Esophagus squamous epithelium (tissue), 5 donors: ENCODE data around the gene GET4. TPM values are rescaled to one million over a fixed set of nuclear protein-coding genes. Genes with fewer than 3 reads are reported as not detected.

ENCODE experiments used
- DNase-seq: peaks from one replicate; lab custom pipeline; 2025; lab: John Stamatoyannopoulos, UW
- H3K27ac ChIP-seq, 4 donors: fragments of 200-600 bp; sonication (generic); one replicate each; pipeline ENCODE4 v1.5.1; 2016 to 2019; ENCODE audit warnings: mild to moderate bottlenecking in 1 of 4
- H3K27me3 ChIP-seq, 4 donors: fragments of 200-600 bp; sonication (generic); 1 replicate in 3 of 4; 2 replicates in 1 of 4; pipeline versions ENCODE4 v1.5.1 to v1.6.0; 2017 to 2021; ENCODE audit warnings: antibody characterized with exemption in 1 of 4
- H3K36me3 ChIP-seq, 3 donors: fragments of 200-600 bp; sonication (generic); one replicate each; pipeline ENCODE4 v1.5.1; 2016 to 2019
- H3K4me1 ChIP-seq, 3 donors: fragments of 200-600 bp; sonication (generic); one replicate each; pipeline ENCODE4 v1.5.1; 2017 to 2019
- H3K4me3 ChIP-seq, 4 donors: fragments of 200-600 bp; sonication (generic); 1 replicate in 3 of 4; 2 replicates in 1 of 4; pipeline ENCODE4 v1.5.1; 2016 to 2019; ENCODE audit warnings: mild to moderate bottlenecking in 2 of 4, moderate library complexity in 1 of 4
- H3K9me3 ChIP-seq, 3 donors: fragments of 200-600 bp; sonication (generic); one replicate each; pipeline ENCODE4 v1.5.1; 2016 to 2019
- POLR2A ChIP-seq, 4 donors: fragments of 450-650 bp; IDR thresholded peaks; one replicate each; pipeline ENCODE4 v1.6.1; 2017; ENCODE audit warnings: antibody characterized with exemption in 4 of 4, mild to moderate bottlenecking in 4 of 4, moderate library complexity in 3 of 4
- WGBS, 2 donors: methylation state at CpG; one replicate each; pipeline ENCODE4 v1.1.5; 2018; 5-methylcytosine and 5-hydroxymethylcytosine counted together
- intact Hi-C: fragments of 100-400 bp; cut with DNase I; formaldehyde crosslinking; loops from one replicate; pipeline ENCODE4 v1.15.0; 2022
- total RNA-seq, 4 donors: library from RNA; depleted of rRNA; stranded (reverse); fragments of >200 nt; gene quantifications; one replicate each; pipeline ENCODE4 v1.1.0, GENCODE V29; 2016
- TF ChIP-seq, protein P1 (sequence below), 6 experiments: fragments of 450-650 bp in 4 of 6; fragments of 200-600 bp in 2 of 6; sonication (generic) in 2 of 6; IDR thresholded peaks; one replicate each; pipeline ENCODE4 v1.5.1; 2016 to 2019; ENCODE audit warnings: antibody characterized with exemption in 6 of 6, mild to moderate bottlenecking in 4 of 6, moderate library complexity in 4 of 6
- donor health status: DM: yes; HTN: yes; CAD: no.

Gene GET4
- total RNA-seq, 4 donors from 2014 or later, result 22.3 to 29.6 (median 27.8) TPM

DNA sequence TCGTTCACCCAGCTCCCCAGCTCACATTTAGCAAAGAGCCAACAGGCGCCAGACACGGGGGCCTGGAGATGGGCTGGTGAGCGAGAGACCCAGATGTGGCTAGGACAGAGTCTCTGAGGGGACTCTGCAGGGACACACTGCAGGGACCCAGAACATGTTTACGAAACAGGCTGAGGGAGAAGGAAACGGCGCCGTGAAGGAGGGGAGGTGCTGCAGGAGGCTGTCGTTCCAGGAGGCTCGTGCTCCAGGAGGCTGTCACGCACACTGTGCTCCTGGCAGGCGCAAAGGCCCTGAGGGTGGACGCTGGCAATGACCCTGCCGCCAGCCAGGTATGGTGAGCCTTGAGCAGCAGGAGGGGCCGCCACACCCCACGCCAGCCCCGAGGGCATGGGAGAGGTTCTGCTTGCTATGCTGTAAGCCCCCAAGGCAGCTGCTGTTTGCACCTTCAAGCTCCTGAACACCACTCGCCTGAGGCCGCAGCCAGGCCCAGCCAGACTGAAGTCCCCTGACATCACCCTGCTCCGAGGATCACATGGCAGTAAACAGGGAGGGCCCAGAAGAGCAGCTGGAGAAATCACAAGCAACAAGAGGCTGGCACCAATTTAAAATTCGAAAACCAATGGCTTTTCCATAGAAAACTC, 50.8 kb downstream of the GET4 start:
- intact Hi-C loops, result no loop called here
- peak overlapping the region in 1 of 4 donors; percentile 10 for H3K27ac ChIP-seq

DNA sequence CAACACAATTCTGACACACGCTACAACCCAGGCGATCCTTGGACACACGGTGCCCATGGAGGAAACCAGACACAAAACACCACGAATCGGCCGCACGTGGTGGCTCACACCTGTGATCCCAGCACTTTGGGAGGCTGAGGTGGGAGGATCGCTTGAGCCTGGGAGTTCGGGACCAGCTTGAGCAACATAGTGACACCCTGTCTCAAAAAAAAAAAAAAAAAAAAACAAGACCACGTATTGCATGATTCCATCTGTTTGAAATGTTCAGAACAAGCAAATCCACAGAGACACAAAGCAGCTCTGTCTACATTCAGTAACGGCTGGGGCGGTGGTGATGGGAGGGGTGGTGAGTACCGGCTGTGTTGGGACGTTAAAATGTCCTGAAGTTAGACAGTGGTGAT, 53.0 kb downstream of the GET4 start:
- Histone ChIP-seq H3K27ac (peak overlapping the region in 1 of 4 donors; percentile 43), H3K4me3 (no peak overlapping the region), H3K36me3 (no peaks in the 10 kb centered on the region), H3K27me3 (no peaks in the 10 kb centered on the region), H3K9me3 (no peaks in the 10 kb centered on the region), H3K4me1 (peaks cover 0 to 31% (median 0%) of the 10 kb centered on the region in 3 donors)
- DNase-seq, result no peak
- no peak for TF ChIP-seq POLR2A (IDR thresholded peaks at IDR 0.05)
- TF ChIP-seq, protein P1, sequence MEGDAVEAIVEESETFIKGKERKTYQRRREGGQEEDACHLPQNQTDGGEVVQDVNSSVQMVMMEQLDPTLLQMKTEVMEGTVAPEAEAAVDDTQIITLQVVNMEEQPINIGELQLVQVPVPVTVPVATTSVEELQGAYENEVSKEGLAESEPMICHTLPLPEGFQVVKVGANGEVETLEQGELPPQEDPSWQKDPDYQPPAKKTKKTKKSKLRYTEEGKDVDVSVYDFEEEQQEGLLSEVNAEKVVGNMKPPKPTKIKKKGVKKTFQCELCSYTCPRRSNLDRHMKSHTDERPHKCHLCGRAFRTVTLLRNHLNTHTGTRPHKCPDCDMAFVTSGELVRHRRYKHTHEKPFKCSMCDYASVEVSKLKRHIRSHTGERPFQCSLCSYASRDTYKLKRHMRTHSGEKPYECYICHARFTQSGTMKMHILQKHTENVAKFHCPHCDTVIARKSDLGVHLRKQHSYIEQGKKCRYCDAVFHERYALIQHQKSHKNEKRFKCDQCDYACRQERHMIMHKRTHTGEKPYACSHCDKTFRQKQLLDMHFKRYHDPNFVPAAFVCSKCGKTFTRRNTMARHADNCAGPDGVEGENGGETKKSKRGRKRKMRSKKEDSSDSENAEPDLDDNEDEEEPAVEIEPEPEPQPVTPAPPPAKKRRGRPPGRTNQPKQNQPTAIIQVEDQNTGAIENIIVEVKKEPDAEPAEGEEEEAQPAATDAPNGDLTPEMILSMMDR (IDR thresholded peaks at IDR 0.05), result no peak
- intact Hi-C loops, result no loop called here
- WGBS, 2 donors, result 81 to 86% methylated on average over 14 of the region's 14 CpGs

More for the DNA sequence above, 50.8 kb downstream of the GET4 start:
- Histone ChIP-seq H3K9me3 (no peaks in the 10 kb centered on the region), H3K4me3 (no peak overlapping the region), H3K36me3 (no peaks in the 10 kb centered on the region), H3K27me3 (no peaks in the 10 kb centered on the region), H3K4me1 (peaks cover 0 to 49% (median 0%) of the 10 kb centered on the region in 3 donors)
- TF ChIP-seq POLR2A (IDR thresholded peaks at IDR 0.05), result no peak
- TF ChIP-seq, protein P1 (IDR thresholded peaks at IDR 0.05), result no peak
- WGBS, 2 donors, result 71 to 73% methylated on average over 8 to 17 of the region's 21 CpGs
- DNase-seq, result no peak

DNA sequence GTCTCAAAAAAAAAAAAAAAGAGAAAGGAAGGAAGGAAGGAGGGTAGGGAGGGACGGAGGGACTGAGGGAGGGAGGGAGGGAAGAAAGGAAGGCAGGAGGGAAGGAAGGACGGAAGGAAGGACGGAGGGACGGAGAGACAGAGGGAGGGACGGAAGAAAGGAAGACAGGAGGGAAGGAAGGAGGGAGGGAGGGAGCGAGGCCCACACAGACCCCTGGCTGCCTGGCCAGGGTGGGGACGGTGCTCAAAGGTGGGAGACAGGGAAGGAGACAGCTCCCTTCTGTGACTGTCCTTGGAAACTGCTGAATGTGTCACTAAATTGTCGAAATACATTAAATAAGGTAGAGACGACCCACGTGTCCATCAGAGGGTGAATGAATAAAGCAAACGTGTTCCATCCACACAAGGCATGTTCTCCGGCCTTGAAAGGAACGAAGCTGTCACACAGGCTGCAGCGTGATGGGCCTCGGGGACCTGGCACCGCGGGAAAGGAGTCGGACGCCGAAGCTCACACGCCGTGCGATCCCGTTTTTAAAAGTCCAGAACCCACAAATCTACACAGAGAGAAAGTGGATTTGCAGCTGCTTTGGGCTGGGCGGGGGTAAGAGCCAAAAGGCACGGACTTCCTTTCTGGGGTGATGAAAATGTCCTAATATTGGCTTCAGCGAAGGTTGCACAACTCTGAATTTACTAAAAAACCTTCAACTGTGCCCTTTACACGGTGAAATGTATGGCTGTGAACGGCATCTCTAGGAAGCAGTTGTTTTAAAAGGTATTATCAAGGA, 54.8 kb downstream of the GET4 start:
- Histone ChIP-seq H3K27me3 (no peaks in the 10 kb centered on the region), H3K4me1 (peaks cover 0 to 18% (median 0%) of the 10 kb centered on the region in 3 donors), H3K9me3 (no peaks in the 10 kb centered on the region), H3K27ac (no peak overlapping the region), H3K4me3 (no peak overlapping the region), H3K36me3 (no peaks in the 10 kb centered on the region)
- DNase-seq, result no peak
- 74% methylated on average over 29 of the region's 29 CpGs for WGBS, 2 donors
- intact Hi-C loops, result no loop called here
- TF ChIP-seq POLR2A (IDR thresholded peaks at IDR 0.05), result no peak
- TF ChIP-seq, protein P1 (IDR thresholded peaks at IDR 0.05), result no peak

DNA sequence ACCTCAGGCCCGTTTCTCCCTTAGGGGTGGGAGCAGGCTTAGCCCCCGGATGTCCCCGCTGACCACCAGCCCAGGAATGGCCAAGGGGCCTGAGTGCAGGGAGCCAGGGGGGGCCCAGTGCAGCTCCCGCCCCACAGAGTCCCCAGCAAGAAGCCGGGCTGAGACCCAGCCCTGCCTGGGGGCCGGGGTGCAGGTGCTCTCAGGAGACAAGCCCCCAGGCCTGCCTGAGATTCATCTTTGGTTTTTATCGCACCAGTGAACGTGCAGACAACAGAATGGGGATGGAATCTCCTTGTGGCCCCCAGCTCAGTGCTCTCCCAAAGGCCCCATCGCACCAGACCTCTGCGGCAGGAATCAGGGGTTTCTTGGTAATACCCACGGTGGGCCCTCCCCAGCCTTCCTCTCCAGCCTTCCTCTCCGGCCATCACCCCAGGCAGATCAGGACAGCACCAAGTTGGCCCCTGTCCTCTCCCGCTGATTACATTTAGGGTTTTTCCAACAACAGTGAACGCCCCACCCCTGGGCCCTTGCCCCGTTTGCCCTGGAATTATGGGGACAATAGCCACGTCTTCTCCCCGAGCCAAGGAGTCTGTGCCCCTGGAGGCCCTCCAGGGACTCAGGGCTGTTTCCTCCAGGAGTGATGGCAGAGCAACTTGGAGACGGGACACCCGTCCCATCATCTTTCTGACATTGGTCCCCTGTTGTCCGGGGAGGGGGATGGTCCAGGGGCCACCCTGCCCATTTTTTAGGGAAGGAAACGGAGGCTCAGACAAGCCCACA, 55.7 kb downstream of the GET4 start:
- TF ChIP-seq, protein P1 (IDR thresholded peaks at IDR 0.05), result no peak
- no peak for TF ChIP-seq POLR2A (IDR thresholded peaks at IDR 0.05)
- H3K9me3 ChIP-seq, result no peaks in the 10 kb centered on the region
- H3K27me3 ChIP-seq, result no peaks in the 10 kb centered on the region
- 83 to 90% methylated on average over 4 to 13 of the region's 21 CpGs for WGBS, 2 donors
- peaks cover 0 to 22% (median 0%) of the 10 kb centered on the region in 3 donors for H3K4me1 ChIP-seq
- H3K36me3 ChIP-seq, result no peaks in the 10 kb centered on the region
- H3K4me3 ChIP-seq, result no peak overlapping the region
- no peak for DNase-seq
- intact Hi-C loops, result no loop called here
- no peak overlapping the region for H3K27ac ChIP-seq
